Trophoblast cell (in vitro differentiated cells and primary cell): ENCODE results near the gene NXN.

ENCODE experiments used
- DNase-seq, 2 donors: peaks; one replicate each; pipeline ENCODE4 v3.0.0-alpha.2; 2016
- H2AFZ ChIP-seq: 2 replicates; pipeline ENCODE4 v1.6.1; 2013; ENCODE audit warnings: low read length, moderate library complexity, mild to moderate bottlenecking; ENCODE audit not compliant: insufficient read depth, poor library complexity
- H2AK5ac ChIP-seq: 2 replicates; pipeline ENCODE4 v1.6.1; 2013; ENCODE audit warnings: mild to moderate bottlenecking, low read length
- H2BK120ac ChIP-seq: 2 replicates; pipeline ENCODE4 v1.6.1; 2013; ENCODE audit warnings: low read length, mild to moderate bottlenecking, moderate library complexity; ENCODE audit not compliant: insufficient read depth, poor library complexity
- H2BK12ac ChIP-seq: 2 replicates; pipeline ENCODE4 v1.6.1; 2013; ENCODE audit warnings: mild to moderate bottlenecking, low read length, moderate library complexity
- H2BK5ac ChIP-seq: 2 replicates; pipeline ENCODE4 v1.6.1; 2013; ENCODE audit warnings: low read length, low read depth, moderate library complexity, mild to moderate bottlenecking; ENCODE audit not compliant: poor library complexity
- H3K14ac ChIP-seq: 2 replicates; pipeline ENCODE4 v1.6.1; 2013; ENCODE audit warnings: mild to moderate bottlenecking, low read length
- H3K18ac ChIP-seq: 2 replicates; pipeline ENCODE4 v1.6.1; 2013; ENCODE audit warnings: mild to moderate bottlenecking, low read length
- H3K23ac ChIP-seq: 2 replicates; pipeline ENCODE4 v1.6.1; 2013; ENCODE audit warnings: low read length
- H3K27ac ChIP-seq: 2 replicates; pipeline ENCODE4 v1.5.1; 2013; ENCODE audit warnings: low read depth, mild to moderate bottlenecking, inconsistent platforms, low read length, moderate library complexity
- H3K27me3 ChIP-seq: 2 replicates; pipeline ENCODE4 v1.6.1; 2013; ENCODE audit warnings: inconsistent platforms, mild to moderate bottlenecking, low read length, moderate library complexity; ENCODE audit not compliant: insufficient read depth
- H3K36me3 ChIP-seq, 2 experiments: 1 replicate in 1 of 2; 2 replicates in 1 of 2; pipeline ENCODE4 v1.6.1; 2013; ENCODE audit warnings: low read length in 2 of 2, mild to moderate bottlenecking in 2 of 2, moderate library complexity in 1 of 2; ENCODE audit not compliant: insufficient read depth in 2 of 2, control insufficient read depth in 1 of 2
- H3K4ac ChIP-seq: 2 replicates; pipeline ENCODE4 v1.6.1; 2013; ENCODE audit warnings: low read depth, mild to moderate bottlenecking, low read length, moderate library complexity
- H3K4me1 ChIP-seq, 2 experiments: 1 replicate in 1 of 2; 2 replicates in 1 of 2; pipeline ENCODE4 v1.6.1; 2013; ENCODE audit warnings: low read length in 2 of 2, mild to moderate bottlenecking in 2 of 2, moderate library complexity in 1 of 2; ENCODE audit not compliant: insufficient read depth in 2 of 2, control insufficient read depth in 1 of 2
- H3K4me2 ChIP-seq: 2 replicates; pipeline ENCODE4 v1.6.1; 2013; ENCODE audit warnings: inconsistent platforms, mild to moderate bottlenecking, low read length, moderate library complexity
- H3K4me3 ChIP-seq: 2 replicates; pipeline ENCODE4 v1.5.1; 2013; ENCODE audit warnings: mild to moderate bottlenecking, low read depth, low read length, inconsistent platforms
- H3K79me1 ChIP-seq: one replicate; pipeline ENCODE4 v1.6.1; 2013; ENCODE audit warnings: low read length
- H3K79me2 ChIP-seq: 2 replicates; pipeline ENCODE4 v1.6.1; 2013; ENCODE audit warnings: low read length, mild to moderate bottlenecking; ENCODE audit not compliant: control insufficient read depth, insufficient read depth, poor library complexity
- H3K9ac ChIP-seq: 2 replicates; pipeline ENCODE4 v1.6.1; 2013; ENCODE audit warnings: mild to moderate bottlenecking, low read length
- H3K9me3 ChIP-seq: 2 replicates; pipeline ENCODE4 v1.6.1; 2013; ENCODE audit warnings: low read depth, mild to moderate bottlenecking, control low read depth, inconsistent platforms, low read length; ENCODE audit not compliant: insufficient read depth
- H4K12ac ChIP-seq: 2 replicates; pipeline ENCODE4 v1.6.1; 2013; ENCODE audit warnings: low read depth, mild to moderate bottlenecking, low read length, moderate library complexity
- H4K8ac ChIP-seq: 2 replicates; pipeline ENCODE4 v1.6.1; 2013; ENCODE audit warnings: low read depth, mild to moderate bottlenecking, low read length, moderate library complexity
- H4K91ac ChIP-seq: one replicate; pipeline ENCODE4 v1.6.1; 2013; ENCODE audit warnings: low read depth, mild to moderate bottlenecking, low read length, moderate library complexity
- WGBS: extraction: QIAGEN DNeasy Blood & Tissue Kit; methylation state at CpG from one replicate; pipeline ENCODE4 v1.1.7; 2013; ENCODE audit warnings: missing lambda C conversion rate; ENCODE audit not compliant: insufficient read length, insufficient coverage; ENCODE audit errors: extremely low coverage; 5-methylcytosine and 5-hydroxymethylcytosine counted together

Gene NXN

DNA sequence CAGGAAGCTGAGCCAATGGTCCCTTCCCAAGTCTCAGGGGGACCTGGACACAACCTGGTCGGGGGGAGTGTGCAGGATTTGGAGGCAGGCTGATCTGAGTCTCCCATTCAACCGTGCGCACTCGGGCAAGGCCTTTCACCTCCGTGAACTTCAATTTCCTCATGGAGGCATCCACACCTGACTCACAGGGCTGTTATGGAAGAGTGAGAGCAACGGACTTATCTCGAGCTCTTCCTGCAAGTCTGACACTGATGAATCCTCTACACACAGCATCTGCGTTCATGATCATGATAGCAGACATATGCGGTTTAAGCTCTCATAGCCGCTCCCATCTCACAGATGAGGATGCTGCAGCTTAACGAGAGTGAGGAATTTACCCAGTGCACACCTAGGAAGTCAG lies 39.0 kb upstream of the NXN start:
- H3K27ac ChIP-seq, result no peak overlapping the region
- no peak overlapping the region for H4K12ac ChIP-seq
- H2BK12ac ChIP-seq, result no peak overlapping the region
- no peak overlapping the region for H3K18ac ChIP-seq
- no peak overlapping the region for H2BK120ac ChIP-seq
- no peak overlapping the region for H4K8ac ChIP-seq
- no peaks in the 10 kb centered on the region for H3K27me3 ChIP-seq
- no peaks in the 10 kb centered on the region for H3K9me3 ChIP-seq
- DNase-seq, result no peak
- no peaks in the 10 kb centered on the region for H3K36me3 ChIP-seq
- H4K91ac ChIP-seq, result no peak overlapping the region
- WGBS, result no CpG with 5 or more reads among the region's 11 CpGs
- no peak overlapping the region for H3K4me2 ChIP-seq
- no peak overlapping the region for H2AFZ ChIP-seq
- no peaks in the 10 kb centered on the region for H3K79me1 ChIP-seq
- no peak overlapping the region for H3K14ac ChIP-seq
- no peak overlapping the region for H3K4ac ChIP-seq
- H2AK5ac ChIP-seq, result no peak overlapping the region
- no peak overlapping the region for H3K23ac ChIP-seq
- H3K4me3 ChIP-seq, result no peak overlapping the region
- H3K9ac ChIP-seq, result no peak overlapping the region
- H3K79me2 ChIP-seq, result no peaks in the 10 kb centered on the region
- H3K4me1 ChIP-seq, result no peaks in the 10 kb centered on the region
- no peak overlapping the region for H2BK5ac ChIP-seq

DNA sequence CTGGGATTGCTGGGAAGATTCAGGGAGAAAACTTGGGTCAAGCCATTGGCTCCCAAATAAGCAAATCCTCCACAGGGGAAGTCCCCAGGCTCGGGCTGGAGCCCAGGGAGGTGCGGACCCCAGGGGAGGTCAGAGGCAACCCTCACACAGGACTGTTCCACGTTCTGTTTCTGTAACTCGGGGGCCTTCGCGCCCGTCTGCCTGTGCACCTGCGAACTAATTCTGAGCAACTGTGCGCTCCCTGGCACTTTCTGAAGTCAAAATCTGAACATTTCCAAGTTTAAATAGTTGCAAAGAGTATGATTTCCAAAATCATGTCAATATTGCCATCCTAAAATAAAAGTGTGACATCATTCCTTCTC lies 34.1 kb upstream of the NXN start:
- Histone ChIP-seq H3K9ac (no peak overlapping the region), H2BK5ac (no peak overlapping the region), H3K23ac (no peak overlapping the region), H3K4me2 (no peak overlapping the region), H3K27me3 (no peaks in the 10 kb centered on the region), H3K27ac (no peak overlapping the region), H3K36me3 (peaks cover 23 to 27% of the 10 kb centered on the region in 2 experiments), H4K91ac (no peak overlapping the region), H3K79me1 (no peaks in the 10 kb centered on the region), H3K18ac (no peak overlapping the region), H2BK120ac (no peak overlapping the region), H2BK12ac (no peak overlapping the region), H3K4me1 (no peaks in the 10 kb centered on the region), H4K12ac (no peak overlapping the region), H2AK5ac (no peak overlapping the region), H3K14ac (no peak overlapping the region), H3K79me2 (no peaks in the 10 kb centered on the region), H3K4me3 (no peak overlapping the region), H2AFZ (no peak overlapping the region), H4K8ac (no peak overlapping the region), H3K4ac (no peak overlapping the region), H3K9me3 (no peaks in the 10 kb centered on the region)
- DNase-seq, result no peak
- WGBS, result no CpG with 5 or more reads among the region's 9 CpGs

DNA sequence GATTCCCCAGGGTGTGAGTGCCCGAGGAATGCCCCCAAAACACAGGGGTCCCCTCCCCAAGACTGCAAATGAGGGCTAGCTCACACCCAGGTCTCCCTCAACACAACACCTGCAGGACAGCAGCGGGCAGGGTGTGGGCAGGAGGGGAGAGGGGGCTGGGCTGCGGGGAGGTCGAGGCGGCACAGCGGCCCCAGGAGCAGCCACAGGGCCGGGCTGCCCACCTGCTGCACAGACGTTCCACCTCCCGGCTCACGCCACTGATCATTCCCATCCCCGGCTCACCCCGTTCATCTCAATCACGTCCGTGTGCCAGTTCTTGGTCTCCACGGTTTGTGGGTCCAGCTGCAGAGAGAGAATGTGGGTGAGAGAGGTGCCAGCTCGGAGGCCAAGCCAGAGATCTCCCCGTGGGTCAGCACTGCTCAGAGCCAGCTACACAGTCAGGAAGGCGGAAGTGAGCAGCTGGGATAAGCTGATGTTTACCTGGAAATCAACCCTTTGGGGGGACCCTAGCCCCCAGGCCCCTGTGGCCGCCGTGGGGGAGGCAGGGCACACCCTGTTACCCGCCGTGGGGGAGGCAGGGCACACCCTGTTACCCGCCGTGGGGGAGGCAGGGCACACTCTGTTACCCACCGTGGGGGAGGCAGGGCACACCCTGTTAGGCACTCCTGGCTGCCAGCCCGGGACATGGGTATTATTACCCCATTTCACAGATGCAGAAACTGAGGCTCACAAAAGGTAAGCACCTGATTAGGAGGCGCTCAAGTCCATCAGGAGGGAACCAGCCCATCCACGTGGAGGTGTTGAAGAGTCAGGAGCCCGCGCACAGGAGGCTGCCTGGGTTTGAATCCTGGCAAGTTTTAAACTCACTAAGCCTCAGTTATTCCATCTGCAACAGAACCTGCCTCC lies 33.5 kb upstream of the NXN start:
- no peak for DNase-seq
- Histone ChIP-seq H2AK5ac (no peak overlapping the region), H3K4ac (no peak overlapping the region), H3K9me3 (no peaks in the 10 kb centered on the region), H3K79me2 (no peaks in the 10 kb centered on the region), H3K4me3 (no peak overlapping the region), H3K79me1 (no peaks in the 10 kb centered on the region), H4K8ac (no peak overlapping the region), H3K27ac (no peak overlapping the region), H3K4me1 (no peaks in the 10 kb centered on the region), H3K4me2 (no peak overlapping the region), H4K91ac (no peak overlapping the region), H3K23ac (no peak overlapping the region), H4K12ac (no peak overlapping the region), H2BK120ac (no peak overlapping the region), H3K27me3 (no peaks in the 10 kb centered on the region), H3K18ac (no peak overlapping the region), H2BK5ac (no peak overlapping the region), H3K36me3 (peaks cover 27 to 28% of the 10 kb centered on the region in 2 experiments), H3K14ac (no peak overlapping the region), H2BK12ac (no peak overlapping the region), H3K9ac (no peak overlapping the region), H2AFZ (no peak overlapping the region)
- no CpG with 5 or more reads among the region's 30 CpGs for WGBS

DNA sequence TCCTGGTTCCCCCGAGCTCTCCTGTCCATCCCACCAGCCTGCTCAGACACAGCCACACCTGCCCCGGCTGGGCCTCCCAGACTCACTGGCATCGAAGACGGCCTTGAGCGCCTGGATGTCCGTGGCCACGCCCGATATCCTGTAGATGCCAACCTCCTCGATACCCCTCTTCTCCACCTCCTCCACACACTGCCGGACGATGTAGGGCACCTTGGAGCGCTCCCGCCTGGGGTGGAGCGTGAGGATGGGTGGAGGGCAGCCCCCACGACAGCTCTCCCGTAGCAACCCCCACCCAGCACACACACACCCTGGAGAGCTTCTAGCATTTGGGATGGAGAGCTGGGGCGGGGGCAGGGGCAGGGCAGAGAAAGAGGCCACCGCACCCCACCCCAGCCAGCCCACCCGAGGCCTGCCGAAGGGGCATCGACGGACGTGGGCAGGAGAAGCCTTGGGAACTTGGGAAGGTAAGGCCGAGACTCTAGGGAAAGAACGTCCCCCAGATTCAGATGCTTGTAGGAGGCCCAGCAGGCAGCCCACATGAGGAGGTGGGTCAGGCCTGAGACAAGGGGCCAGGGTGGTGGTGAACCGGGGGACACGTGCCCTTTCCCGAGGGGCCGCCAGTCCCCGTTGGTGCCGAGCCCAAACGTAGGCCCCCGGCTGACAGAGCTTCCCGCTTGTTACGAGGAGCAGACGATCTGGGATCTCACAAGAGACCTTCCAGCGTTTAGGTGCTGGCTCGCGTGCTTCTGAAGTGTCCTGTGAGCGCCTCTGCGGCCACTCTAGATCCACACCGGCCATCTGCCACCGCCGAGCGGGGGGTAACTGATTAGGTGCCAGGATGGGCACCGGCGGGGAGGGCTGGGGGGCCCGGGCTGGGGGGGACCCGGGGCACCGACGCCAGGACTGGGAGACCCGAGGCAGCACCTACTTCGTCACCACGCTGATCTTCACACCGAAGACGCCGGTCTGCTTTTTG lies 32.5 kb upstream of the NXN start:
- no peak overlapping the region for H3K14ac ChIP-seq
- H3K4me1 ChIP-seq, result no peaks in the 10 kb centered on the region
- no peak overlapping the region for H2AK5ac ChIP-seq
- no peak overlapping the region for H4K12ac ChIP-seq
- H3K4ac ChIP-seq, result no peak overlapping the region
- no peak overlapping the region for H3K23ac ChIP-seq
- no peaks in the 10 kb centered on the region for H3K9me3 ChIP-seq
- H3K36me3 ChIP-seq, result peaks cover 38% of the 10 kb centered on the region in 2 experiments
- H3K79me1 ChIP-seq, result no peaks in the 10 kb centered on the region
- no peak overlapping the region for H2AFZ ChIP-seq
- H3K27me3 ChIP-seq, result no peaks in the 10 kb centered on the region
- H3K18ac ChIP-seq, result no peak overlapping the region
- no peak overlapping the region for H4K91ac ChIP-seq
- H2BK5ac ChIP-seq, result no peak overlapping the region
- no peak overlapping the region for H3K27ac ChIP-seq
- H2BK120ac ChIP-seq, result no peak overlapping the region
- no peak overlapping the region for H3K9ac ChIP-seq
- H3K79me2 ChIP-seq, result no peaks in the 10 kb centered on the region
- no CpG with 5 or more reads among the region's 57 CpGs for WGBS
- H2BK12ac ChIP-seq, result no peak overlapping the region
- H3K4me2 ChIP-seq, result no peak overlapping the region
- H4K8ac ChIP-seq, result no peak overlapping the region
- H3K4me3 ChIP-seq, result no peak overlapping the region
- no peak for DNase-seq
